ENCODE results near the gene GGPS1.

- no peak for TF ChIP-seq SMC3 (conservative IDR thresholded peaks at IDR 0.05; ENCODE audit: poor library complexity)
- no peak for TF ChIP-seq CTCF (IDR thresholded peaks at IDR 0.05; ENCODE audit: poor library complexity, severe bottlenecking)
- no peak for TF ChIP-seq MXI1 (conservative IDR thresholded peaks at IDR 0.05; ENCODE audit: poor library complexity, severe bottlenecking)
- no peak for TF ChIP-seq RAD21 (conservative IDR thresholded peaks at IDR 0.05)
- TF ChIP-seq EP300 (conservative IDR thresholded peaks at IDR 0.05; ENCODE audit: poor library complexity, severe bottlenecking) = no peak
- no peak for TF ChIP-seq POLR2AphosphoS5 (IDR thresholded peaks at IDR 0.05)
Observed at GRCh38 chr1:235287208-235287882, 41.0 kb upstream of the GGPS1 start.
